Transverse colon (tissue), 3 donors: ENCODE measurements around the gene HDAC4.

Experiments used
- EP300 ChIP-seq: sonication (generic); formaldehyde crosslinking; IDR thresholded peaks from one replicate; pipeline ENCODE4 v1.6.1; 2017; ENCODE audit warnings: antibody characterized with exemption, low read depth
- TF ChIP-seq, protein P1 (sequence below), 5 experiments: fragments of 200-600 bp in 3 of 5; fragments of 450-650 bp in 2 of 5; sonication (generic) in 3 of 5; IDR thresholded peaks; 1 replicate in 2 of 5; 2 replicates in 3 of 5; pipeline ENCODE4 v1.5.1; 2016 to 2017; ENCODE audit warnings: antibody characterized with exemption in 5 of 5, inconsistent platforms in 3 of 5, mild to moderate bottlenecking in 2 of 5, moderate library complexity in 1 of 5

DNA sequence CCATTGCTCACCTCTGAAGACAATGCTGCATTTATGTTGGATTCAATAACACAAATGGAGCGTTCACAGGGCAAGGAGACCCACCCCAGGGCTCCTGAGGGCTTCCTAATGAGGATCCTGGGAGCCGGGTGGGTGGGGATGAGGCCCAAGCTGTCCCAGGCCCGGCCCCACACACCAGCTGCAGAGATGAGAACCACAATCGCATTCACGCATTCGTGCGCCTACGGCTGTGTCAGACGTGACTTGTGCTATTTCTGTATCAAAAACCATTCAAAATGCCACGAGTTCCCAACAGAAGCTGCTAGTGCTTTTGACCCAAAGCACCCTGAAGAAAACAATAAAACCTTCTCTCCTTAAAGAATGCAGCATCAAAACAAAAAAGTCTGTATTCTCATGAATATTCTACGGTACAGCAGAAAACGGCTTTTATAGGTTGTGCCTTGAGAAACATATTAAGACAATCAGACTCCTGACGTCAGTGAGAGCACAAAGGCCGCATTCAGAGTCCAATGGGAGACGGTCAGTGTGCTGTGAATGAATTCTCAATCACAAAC is 205.4 kb downstream of the HDAC4 start:
- TF ChIP-seq EP300: no peak
- TF ChIP-seq, protein P1, sequence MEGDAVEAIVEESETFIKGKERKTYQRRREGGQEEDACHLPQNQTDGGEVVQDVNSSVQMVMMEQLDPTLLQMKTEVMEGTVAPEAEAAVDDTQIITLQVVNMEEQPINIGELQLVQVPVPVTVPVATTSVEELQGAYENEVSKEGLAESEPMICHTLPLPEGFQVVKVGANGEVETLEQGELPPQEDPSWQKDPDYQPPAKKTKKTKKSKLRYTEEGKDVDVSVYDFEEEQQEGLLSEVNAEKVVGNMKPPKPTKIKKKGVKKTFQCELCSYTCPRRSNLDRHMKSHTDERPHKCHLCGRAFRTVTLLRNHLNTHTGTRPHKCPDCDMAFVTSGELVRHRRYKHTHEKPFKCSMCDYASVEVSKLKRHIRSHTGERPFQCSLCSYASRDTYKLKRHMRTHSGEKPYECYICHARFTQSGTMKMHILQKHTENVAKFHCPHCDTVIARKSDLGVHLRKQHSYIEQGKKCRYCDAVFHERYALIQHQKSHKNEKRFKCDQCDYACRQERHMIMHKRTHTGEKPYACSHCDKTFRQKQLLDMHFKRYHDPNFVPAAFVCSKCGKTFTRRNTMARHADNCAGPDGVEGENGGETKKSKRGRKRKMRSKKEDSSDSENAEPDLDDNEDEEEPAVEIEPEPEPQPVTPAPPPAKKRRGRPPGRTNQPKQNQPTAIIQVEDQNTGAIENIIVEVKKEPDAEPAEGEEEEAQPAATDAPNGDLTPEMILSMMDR (IDR thresholded peaks at IDR 0.05): no peak
